ENCODE results near the gene ADARB2. TPM values are rescaled to one million over a fixed set of nuclear protein-coding genes. Genes with fewer than 3 reads are reported as not detected.

ADARB2 gene
- total RNA-seq, 3 donors from 2014 or later (not counting 1 experiment from before 2014, with no cell fraction given) = 0.27 to 0.78 (median 0.40) TPM

DNA sequence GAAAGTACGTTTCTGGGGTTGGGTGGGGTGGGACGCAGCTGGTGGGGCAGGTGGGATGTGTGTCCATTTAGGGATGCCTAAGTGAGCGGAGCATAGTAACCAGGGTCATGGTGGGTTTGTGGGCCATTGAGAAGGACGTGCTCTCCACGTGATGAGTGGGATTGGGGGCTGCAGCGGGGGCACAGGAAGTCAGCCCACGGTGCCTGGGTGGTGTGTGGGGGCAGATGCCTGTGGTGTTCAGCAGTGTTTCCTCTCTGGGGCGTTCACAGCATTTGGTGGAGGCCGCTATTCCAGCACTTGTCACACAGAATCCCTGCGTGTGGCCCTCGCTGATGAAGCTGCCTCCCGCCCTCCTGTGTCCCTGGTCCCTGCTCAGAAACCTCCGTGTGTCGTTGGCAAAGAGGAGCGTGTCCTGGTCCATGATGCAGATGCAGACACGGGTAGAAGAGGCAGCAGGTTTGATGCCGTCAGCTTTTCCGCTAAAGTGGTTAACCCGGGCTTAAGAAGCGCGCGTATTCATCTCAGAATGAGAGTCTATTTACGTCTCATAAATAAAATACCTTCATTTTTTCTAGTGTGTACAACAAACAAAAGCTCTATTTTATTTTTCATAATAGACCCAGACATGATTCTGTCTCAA, 274.2 kb downstream of the ADARB2 start:
- DNase-seq (no peak), ATAC-seq (no peak)
- H3K27ac Mint-ChIP-seq = no peak overlapping the region
- Histone ChIP-seq H3K36me3 (ENCODE audit: control insufficient read depth, insufficient read depth, low read length) (no peaks in the 10 kb centered on the region), H3K27ac (ENCODE audit: low read length) (no peak overlapping the region), H3K4me3 (ENCODE audit: low read length) (no peak overlapping the region), H3K27me3 (ENCODE audit: control insufficient read depth, insufficient read depth, low read length) (no peaks in the 10 kb centered on the region), H3K4me1 (ENCODE audit: control insufficient read depth, insufficient read depth, low read length) (no peaks in the 10 kb centered on the region), H3K9me3 (ENCODE audit: control insufficient read depth, insufficient read depth, low read length) (no peaks in the 10 kb centered on the region)
- no peaks in the 10 kb centered on the region for H3K9me3 Mint-ChIP-seq
- WGBS (ENCODE audit: insufficient coverage) = 67% methylated on average over 23 of the region's 23 CpGs
- TF ChIP-seq, protein P1, sequence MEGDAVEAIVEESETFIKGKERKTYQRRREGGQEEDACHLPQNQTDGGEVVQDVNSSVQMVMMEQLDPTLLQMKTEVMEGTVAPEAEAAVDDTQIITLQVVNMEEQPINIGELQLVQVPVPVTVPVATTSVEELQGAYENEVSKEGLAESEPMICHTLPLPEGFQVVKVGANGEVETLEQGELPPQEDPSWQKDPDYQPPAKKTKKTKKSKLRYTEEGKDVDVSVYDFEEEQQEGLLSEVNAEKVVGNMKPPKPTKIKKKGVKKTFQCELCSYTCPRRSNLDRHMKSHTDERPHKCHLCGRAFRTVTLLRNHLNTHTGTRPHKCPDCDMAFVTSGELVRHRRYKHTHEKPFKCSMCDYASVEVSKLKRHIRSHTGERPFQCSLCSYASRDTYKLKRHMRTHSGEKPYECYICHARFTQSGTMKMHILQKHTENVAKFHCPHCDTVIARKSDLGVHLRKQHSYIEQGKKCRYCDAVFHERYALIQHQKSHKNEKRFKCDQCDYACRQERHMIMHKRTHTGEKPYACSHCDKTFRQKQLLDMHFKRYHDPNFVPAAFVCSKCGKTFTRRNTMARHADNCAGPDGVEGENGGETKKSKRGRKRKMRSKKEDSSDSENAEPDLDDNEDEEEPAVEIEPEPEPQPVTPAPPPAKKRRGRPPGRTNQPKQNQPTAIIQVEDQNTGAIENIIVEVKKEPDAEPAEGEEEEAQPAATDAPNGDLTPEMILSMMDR (IDR thresholded peaks at IDR 0.05) = no peak
- H3K36me3 Mint-ChIP-seq = no peaks in the 10 kb centered on the region
- H3K4me1 Mint-ChIP-seq = no peaks in the 10 kb centered on the region
- intact Hi-C loops (cut with micrococcal nuclease) = no loop called here
- peaks cover 2 to 5% of the 10 kb centered on the region in 2 donors for H3K27me3 Mint-ChIP-seq (ENCODE audit: low read depth in 2 of 2)
- no peak overlapping the region for H3K4me3 Mint-ChIP-seq

DNA sequence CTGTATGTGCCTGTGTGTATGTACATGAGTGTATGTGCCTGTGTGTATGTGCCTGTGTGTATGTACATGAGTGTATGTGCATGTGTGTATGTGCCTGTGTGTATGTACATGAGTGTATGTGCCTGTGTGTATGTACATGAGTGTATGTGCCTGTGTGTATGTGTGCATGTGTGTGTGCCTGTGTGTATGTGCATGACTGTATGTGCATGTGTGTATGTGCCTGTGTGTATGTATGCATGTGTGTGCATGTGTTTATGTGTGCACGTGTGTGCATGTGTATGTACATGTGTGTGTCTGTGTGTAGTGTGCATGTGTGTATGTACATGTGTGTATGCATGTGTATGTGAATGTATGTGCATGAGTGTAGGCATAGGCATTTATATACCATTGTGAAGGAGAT, 274.8 kb downstream of the ADARB2 start:
- H3K36me3 Mint-ChIP-seq = no peaks in the 10 kb centered on the region
- H3K9me3 Mint-ChIP-seq = no peaks in the 10 kb centered on the region
- no peaks in the 10 kb centered on the region for H3K27me3 ChIP-seq (ENCODE audit: control insufficient read depth, insufficient read depth, low read length)
- no peak for DNase-seq
- ATAC-seq = peak in 1 of 3 donors; percentile 44
- no peaks in the 10 kb centered on the region for H3K9me3 ChIP-seq (ENCODE audit: control insufficient read depth, insufficient read depth, low read length)
- peaks cover 2 to 5% of the 10 kb centered on the region in 2 donors for H3K27me3 Mint-ChIP-seq (ENCODE audit: low read depth in 2 of 2)
- H3K27ac ChIP-seq (ENCODE audit: low read length) = no peak overlapping the region
- WGBS (ENCODE audit: insufficient coverage) = 76% methylated on average over 1 of the region's 1 CpG
- H3K4me1 ChIP-seq (ENCODE audit: control insufficient read depth, insufficient read depth, low read length) = no peaks in the 10 kb centered on the region
- no peak overlapping the region for H3K4me3 Mint-ChIP-seq
- no peak overlapping the region for H3K4me3 ChIP-seq (ENCODE audit: low read length)
- TF ChIP-seq, protein P1 (IDR thresholded peaks at IDR 0.05) = no peak
- intact Hi-C loops (cut with micrococcal nuclease) = no loop called here
- no peak overlapping the region for H3K27ac Mint-ChIP-seq
- no peaks in the 10 kb centered on the region for H3K4me1 Mint-ChIP-seq
- no peaks in the 10 kb centered on the region for H3K36me3 ChIP-seq (ENCODE audit: control insufficient read depth, insufficient read depth, low read length)

DNA sequence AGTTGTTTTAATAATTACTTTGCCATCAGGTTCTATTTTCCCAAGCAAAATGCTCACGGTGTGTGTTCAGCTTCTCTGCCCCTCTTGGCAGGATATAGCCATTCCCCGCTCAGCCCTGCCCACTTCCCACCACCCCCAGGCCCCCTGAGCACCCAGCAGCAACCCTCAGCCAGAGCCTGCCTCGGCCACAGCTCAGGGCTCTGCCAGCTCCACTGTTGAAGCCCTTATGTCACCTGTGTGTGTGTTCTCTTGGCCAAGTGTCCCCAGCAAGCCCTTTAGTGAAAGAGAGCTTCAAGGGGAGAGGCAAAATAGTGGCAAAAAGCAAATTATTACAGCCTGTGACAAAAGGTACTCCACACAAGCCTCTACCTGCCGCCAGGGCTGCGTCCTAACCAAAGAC, 275.3 kb downstream of the ADARB2 start:
- ATAC-seq = no peak

More for the DNA sequence above, 275.3 kb downstream of the ADARB2 start:
- Mint-ChIP-seq H3K27ac (no peak overlapping the region), H3K36me3 (no peaks in the 10 kb centered on the region), H3K27me3 (ENCODE audit: low read depth in 2 of 2) (peaks cover 2 to 5% of the 10 kb centered on the region in 2 donors), H3K9me3 (no peaks in the 10 kb centered on the region), H3K4me1 (no peaks in the 10 kb centered on the region), H3K4me3 (no peak overlapping the region)
- no peak overlapping the region for H3K27ac ChIP-seq (ENCODE audit: low read length)
- H3K36me3 ChIP-seq (ENCODE audit: control insufficient read depth, insufficient read depth, low read length) = no peaks in the 10 kb centered on the region
- intact Hi-C loops (cut with micrococcal nuclease) = no loop called here
- DNase-seq = no peak
- TF ChIP-seq, protein P1 (IDR thresholded peaks at IDR 0.05) = no peak
- no peaks in the 10 kb centered on the region for H3K9me3 ChIP-seq (ENCODE audit: control insufficient read depth, insufficient read depth, low read length)
- no peaks in the 10 kb centered on the region for H3K4me1 ChIP-seq (ENCODE audit: control insufficient read depth, insufficient read depth, low read length)
- H3K4me3 ChIP-seq (ENCODE audit: low read length) = no peak overlapping the region
- no peaks in the 10 kb centered on the region for H3K27me3 ChIP-seq (ENCODE audit: control insufficient read depth, insufficient read depth, low read length)
- 84% methylated on average over 5 of the region's 5 CpGs for WGBS (ENCODE audit: insufficient coverage)
